H9 (cell line): ENCODE results near the gene GRIK4. TPM values are rescaled to one million over a fixed set of nuclear protein-coding genes. Genes with fewer than 3 reads are reported as not detected.

Experiments
- DNase-seq: peaks from one replicate; pipeline ENCODE4 v3.0.0-alpha.2; 2017
- H2AFZ ChIP-seq: one replicate; pipeline ENCODE4 v1.6.1; 2013; ENCODE audit warnings: mild to moderate bottlenecking, low read length, control low read depth, moderate library complexity
- H2AK5ac ChIP-seq: 2 replicates; pipeline ENCODE4 v1.6.1; 2013; ENCODE audit warnings: low read length, control low read depth, mixed read lengths; ENCODE audit not compliant: insufficient read length
- H2BK120ac ChIP-seq: one replicate; pipeline ENCODE4 v1.6.1; 2013; ENCODE audit warnings: low read depth, mild to moderate bottlenecking, low read length, control low read depth, inconsistent platforms; ENCODE audit not compliant: poor library complexity, severe bottlenecking
- H2BK12ac ChIP-seq: 2 replicates; pipeline ENCODE4 v1.6.1; 2013; ENCODE audit warnings: low read length, control low read depth, mixed read lengths, low read depth; ENCODE audit not compliant: insufficient read length
- H2BK15ac ChIP-seq: 2 replicates; pipeline ENCODE4 v1.6.1; 2013; ENCODE audit warnings: low read depth, low read length, control low read depth
- H2BK20ac ChIP-seq: one replicate; pipeline ENCODE4 v1.6.1; 2013; ENCODE audit warnings: low read depth, mild to moderate bottlenecking, low read length, control low read depth, inconsistent platforms; ENCODE audit not compliant: poor library complexity, severe bottlenecking
- H2BK5ac ChIP-seq: 2 replicates; pipeline ENCODE4 v1.6.1; 2013; ENCODE audit warnings: low read length, control low read depth, mixed read lengths; ENCODE audit not compliant: insufficient read length
- H3K14ac ChIP-seq: 2 replicates; pipeline ENCODE4 v1.6.1; 2013; ENCODE audit warnings: low read length, control low read depth; ENCODE audit not compliant: insufficient read depth
- H3K18ac ChIP-seq: 2 replicates; pipeline ENCODE4 v1.6.1; 2013; ENCODE audit warnings: low read depth, mild to moderate bottlenecking, mixed read lengths, low read length, control low read depth; ENCODE audit not compliant: insufficient read length
- H3K23ac ChIP-seq: 2 replicates; pipeline ENCODE4 v1.6.1; 2013; ENCODE audit warnings: low read length, control low read depth, mixed read lengths, low read depth; ENCODE audit not compliant: insufficient read length
- H3K23me2 ChIP-seq: 2 replicates; pipeline ENCODE4 v1.6.1; 2013; ENCODE audit warnings: low read depth, mild to moderate bottlenecking, mixed read lengths, low read length, control low read depth; ENCODE audit not compliant: insufficient read length, poor library complexity, severe bottlenecking
- H3K27ac ChIP-seq: 2 replicates; pipeline ENCODE4 v1.5.1; 2013; ENCODE audit warnings: low read length, control low read depth, mixed read lengths, low read depth; ENCODE audit not compliant: insufficient read length
- H3K27me3 ChIP-seq: 2 replicates; pipeline ENCODE4 v1.6.1; 2013; ENCODE audit warnings: low read length, control low read depth, inconsistent platforms; ENCODE audit not compliant: insufficient read depth
- H3K4ac ChIP-seq: 2 replicates; pipeline ENCODE4 v1.6.1; 2013; ENCODE audit warnings: low read depth, mild to moderate bottlenecking, control low read depth, inconsistent platforms, low read length, moderate library complexity
- H3K4me1 ChIP-seq: 2 replicates; pipeline ENCODE4 v1.6.1; 2013; ENCODE audit warnings: low read length, control low read depth, inconsistent platforms; ENCODE audit not compliant: insufficient read depth
- H3K4me2 ChIP-seq: 2 replicates; pipeline ENCODE4 v1.6.1; 2013; ENCODE audit warnings: low read length, control low read depth, mixed read lengths; ENCODE audit not compliant: insufficient read length, insufficient read depth
- H3K56ac ChIP-seq: 2 replicates; pipeline ENCODE4 v1.6.1; 2013; ENCODE audit warnings: low read depth, mild to moderate bottlenecking, mixed read lengths, low read length, control low read depth; ENCODE audit not compliant: insufficient read length
- H3K79me1 ChIP-seq: 2 replicates; pipeline ENCODE4 v1.6.1; 2013; ENCODE audit warnings: low read depth, mild to moderate bottlenecking, moderate library complexity, low read length, control low read depth, inconsistent platforms; ENCODE audit not compliant: insufficient read depth, poor library complexity, severe bottlenecking
- H3K79me2 ChIP-seq: 2 replicates; pipeline ENCODE4 v1.6.1; 2013; ENCODE audit warnings: low read length, control low read depth, inconsistent platforms; ENCODE audit not compliant: insufficient read depth
- H3K9ac ChIP-seq: 2 replicates; pipeline ENCODE4 v1.6.1; 2013; ENCODE audit warnings: low read length, control low read depth, mixed read lengths; ENCODE audit not compliant: insufficient read length; ENCODE audit errors: extremely low read depth
- H3K9me3 ChIP-seq: one replicate; pipeline ENCODE4 v1.6.1; 2013; ENCODE audit warnings: low read depth, low read length, inconsistent platforms; ENCODE audit not compliant: control insufficient read depth
- H3T11ph ChIP-seq: one replicate; pipeline ENCODE4 v1.6.1; 2013; ENCODE audit warnings: mild to moderate bottlenecking, low read length, control low read depth, inconsistent platforms
- H4K20me1 ChIP-seq: one replicate; pipeline ENCODE4 v1.6.1; 2013; ENCODE audit not compliant: control insufficient read depth, insufficient read length, insufficient read depth
- H4K5ac ChIP-seq: 2 replicates; pipeline ENCODE4 v1.6.1; 2013; ENCODE audit warnings: low read depth, mild to moderate bottlenecking, mixed read lengths, low read length, control low read depth; ENCODE audit not compliant: insufficient read length
- H4K8ac ChIP-seq: replicated peaks from 2 replicates; pipeline ENCODE4 v1.6.1; 2013; ENCODE audit warnings: low read length, control low read depth, mixed read lengths, low read depth; ENCODE audit not compliant: insufficient read length
- H4K91ac ChIP-seq: 2 replicates; pipeline ENCODE4 v1.6.1; 2013; ENCODE audit warnings: low read depth, mild to moderate bottlenecking, moderate library complexity, mixed read lengths, low read length, control low read depth; ENCODE audit not compliant: insufficient read length
- H3K27ac Mint-ChIP-seq, 3 experiments: 2 replicates in 2 of 3; 3 replicates in 1 of 3; pipeline ENCODE4 v1.8.0; 2020 to 2021; ENCODE audit warnings: mixed read lengths in 3 of 3, mild to moderate bottlenecking in 1 of 3, moderate library complexity in 1 of 3
- H3K27me3 Mint-ChIP-seq: 2 replicates; pipeline ENCODE4 v1.8.0; 2021; ENCODE audit warnings: low read depth, mild to moderate bottlenecking, moderate library complexity, mixed read lengths
- H3K36me3 Mint-ChIP-seq, 3 experiments: 2 replicates in 2 of 3; 3 replicates in 1 of 3; pipeline ENCODE4 v1.8.0; 2020 to 2021; ENCODE audit warnings: low read depth in 3 of 3, mixed read lengths in 3 of 3; ENCODE audit not compliant: insufficient read depth in 1 of 3
- H3K4me1 Mint-ChIP-seq, 2 experiments: 2 replicates each; pipeline ENCODE4 v1.8.0; 2020; ENCODE audit warnings: mixed read lengths in 2 of 2
- H3K4me3 Mint-ChIP-seq, 2 experiments: 2 replicates in 1 of 2; 3 replicates in 1 of 2; pipeline ENCODE4 v1.8.0; 2020 to 2021; ENCODE audit warnings: mild to moderate bottlenecking in 2 of 2, mixed read lengths in 2 of 2, moderate library complexity in 1 of 2
- H3K9me3 Mint-ChIP-seq, 2 experiments: 2 replicates in 1 of 2; 3 replicates in 1 of 2; pipeline ENCODE4 v1.8.0; 2020; ENCODE audit warnings: mild to moderate bottlenecking in 2 of 2, mixed read lengths in 2 of 2, moderate library complexity in 1 of 2
- WGBS: extraction: QIAGEN DNeasy Blood & Tissue Kit; methylation state at CpG from one replicate; pipeline ENCODE4 v1.1.7; 2013; ENCODE audit warnings: missing lambda C conversion rate, low lambda C conversion rate, mixed read lengths; ENCODE audit not compliant: insufficient read length; ENCODE audit errors: extremely low coverage; 5-methylcytosine and 5-hydroxymethylcytosine counted together
- total RNA-seq: library from RNA; stranded (reverse); gene quantifications from 2 replicates; pipeline ENCODE4 v1.2.1, GENCODE V29; 2021
- TF ChIP-seq, protein P1 (sequence below): fragments of 200-600 bp; sonication (generic); conservative IDR thresholded peaks from 3 replicates; pipeline ENCODE4 v1.8.0; 2021; ENCODE audit warnings: antibody characterized with exemption, mild to moderate bottlenecking

The GRIK4 gene
- total RNA-seq, 1 experiment from 2014 or later: 2.3 TPM

- no peak overlapping the region for H2BK15ac ChIP-seq
- H2BK120ac ChIP-seq: no peak overlapping the region
- no peaks in the 10 kb centered on the region for H3K36me3 Mint-ChIP-seq
- H3K4me3 Mint-ChIP-seq: no peak overlapping the region
- H4K91ac ChIP-seq: no peak overlapping the region
- no peak overlapping the region for H3K27ac Mint-ChIP-seq
- H3K4me2 ChIP-seq: no peak overlapping the region
- no peak overlapping the region for H4K5ac ChIP-seq
- peaks cover 5% of the 10 kb centered on the region for H3K4me1 ChIP-seq
- no peak overlapping the region for H2BK20ac ChIP-seq
- H3K27ac ChIP-seq: no peak overlapping the region
- no peaks in the 10 kb centered on the region; a peak in 1 of 5 replicates for H3K9me3 Mint-ChIP-seq
- no peak overlapping the region for H3T11ph ChIP-seq
- no CpG with 5 or more reads among the region's 6 CpGs for WGBS
- no peak overlapping the region for H3K9ac ChIP-seq
- DNase-seq: no peak
- H2AK5ac ChIP-seq: no peak overlapping the region
- TF ChIP-seq, protein P1, sequence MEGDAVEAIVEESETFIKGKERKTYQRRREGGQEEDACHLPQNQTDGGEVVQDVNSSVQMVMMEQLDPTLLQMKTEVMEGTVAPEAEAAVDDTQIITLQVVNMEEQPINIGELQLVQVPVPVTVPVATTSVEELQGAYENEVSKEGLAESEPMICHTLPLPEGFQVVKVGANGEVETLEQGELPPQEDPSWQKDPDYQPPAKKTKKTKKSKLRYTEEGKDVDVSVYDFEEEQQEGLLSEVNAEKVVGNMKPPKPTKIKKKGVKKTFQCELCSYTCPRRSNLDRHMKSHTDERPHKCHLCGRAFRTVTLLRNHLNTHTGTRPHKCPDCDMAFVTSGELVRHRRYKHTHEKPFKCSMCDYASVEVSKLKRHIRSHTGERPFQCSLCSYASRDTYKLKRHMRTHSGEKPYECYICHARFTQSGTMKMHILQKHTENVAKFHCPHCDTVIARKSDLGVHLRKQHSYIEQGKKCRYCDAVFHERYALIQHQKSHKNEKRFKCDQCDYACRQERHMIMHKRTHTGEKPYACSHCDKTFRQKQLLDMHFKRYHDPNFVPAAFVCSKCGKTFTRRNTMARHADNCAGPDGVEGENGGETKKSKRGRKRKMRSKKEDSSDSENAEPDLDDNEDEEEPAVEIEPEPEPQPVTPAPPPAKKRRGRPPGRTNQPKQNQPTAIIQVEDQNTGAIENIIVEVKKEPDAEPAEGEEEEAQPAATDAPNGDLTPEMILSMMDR: no peak
- H3K23me2 ChIP-seq: no peaks in the 10 kb centered on the region
- no peak overlapping the region for H3K18ac ChIP-seq
- H2BK5ac ChIP-seq: no peak overlapping the region
- H3K4ac ChIP-seq: no peak overlapping the region
- no peak overlapping the region for H2BK12ac ChIP-seq
- no peaks in the 10 kb centered on the region; the same call in 1 of the 2 replicates for H3K79me2 ChIP-seq
- H3K27me3 Mint-ChIP-seq: peaks cover 6% of the 10 kb centered on the region
- H3K27me3 ChIP-seq: no peaks in the 10 kb centered on the region
- H3K9me3 ChIP-seq: no peaks in the 10 kb centered on the region
- no peak overlapping the region for H4K8ac ChIP-seq
- no peaks in the 10 kb centered on the region for H4K20me1 ChIP-seq
- peaks cover 16 to 23% of the 10 kb centered on the region in 2 experiments for H3K4me1 Mint-ChIP-seq
- no peak overlapping the region for H2AFZ ChIP-seq
- H3K56ac ChIP-seq: no peak overlapping the region
- no peaks in the 10 kb centered on the region for H3K79me1 ChIP-seq
- H3K14ac ChIP-seq: no peak overlapping the region
- no peak overlapping the region for H3K23ac ChIP-seq
Measured at GRCh38 chr11:120950880-120951279, 439.3 kb downstream of the GRIK4 start.
